Fibroblast of villous mesenchyme (primary cell): Measurements from ENCODE around the gene INVS. TPM values are rescaled to one million over a fixed set of nuclear protein-coding genes. Genes with fewer than 3 reads are reported as not detected.
A peak's percentile ranks its signal among the peaks of the same experiment; 100 is the strongest.
"Not testable (repeated sequence)": the region's sequence is repeated elsewhere in the genome, so short reads cannot be mapped to it uniquely, and the experiment has no call there.

ENCODE experiments used
- DNase-seq: peaks from one replicate; pipeline ENCODE4 v3.0.0-alpha.2; 2010; ENCODE audit warnings: low read depth
- H3K4me3 ChIP-seq: 2 replicates; pipeline ENCODE4 v1.5.1; 2011; ENCODE audit warnings: low read depth, mild to moderate bottlenecking, low read length
- total RNA-seq: library from RNA; depleted of rRNA; stranded (reverse); fragments of >200 nt; gene quantifications from 2 replicates; pipeline ENCODE4 v1.2.3, GENCODE V29; 2012
- TF ChIP-seq, protein P1 (sequence below): IDR thresholded peaks from 2 replicates; pipeline ENCODE4 v1.5.1; 2012; ENCODE audit warnings: low read depth, mild to moderate bottlenecking, low read length; ENCODE audit not compliant: insufficient read depth

Gene INVS
- total RNA-seq, 1 donor, result 37.1 TPM

DNA sequence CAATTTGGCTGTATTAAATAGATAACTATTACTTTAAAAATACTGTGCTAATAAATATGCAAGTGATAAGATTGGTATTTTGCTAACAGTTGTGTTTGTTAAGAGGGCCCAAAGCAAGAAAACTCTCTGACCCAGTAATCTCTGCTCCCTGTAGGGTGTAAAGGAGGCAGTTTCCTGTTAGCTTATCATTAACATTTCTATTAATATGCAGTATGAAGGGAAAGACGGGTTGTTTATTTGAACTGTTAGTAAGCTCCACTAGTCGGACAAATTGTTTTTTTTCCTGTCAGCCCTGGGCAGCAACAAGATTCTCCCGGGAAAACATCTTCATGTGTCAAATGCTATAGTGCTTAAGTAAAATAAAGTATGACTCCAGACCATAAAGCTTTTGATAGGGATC is 35.9 kb upstream of the INVS start:
- DNase-seq, result peak; percentile 45
- TF ChIP-seq, protein P1, sequence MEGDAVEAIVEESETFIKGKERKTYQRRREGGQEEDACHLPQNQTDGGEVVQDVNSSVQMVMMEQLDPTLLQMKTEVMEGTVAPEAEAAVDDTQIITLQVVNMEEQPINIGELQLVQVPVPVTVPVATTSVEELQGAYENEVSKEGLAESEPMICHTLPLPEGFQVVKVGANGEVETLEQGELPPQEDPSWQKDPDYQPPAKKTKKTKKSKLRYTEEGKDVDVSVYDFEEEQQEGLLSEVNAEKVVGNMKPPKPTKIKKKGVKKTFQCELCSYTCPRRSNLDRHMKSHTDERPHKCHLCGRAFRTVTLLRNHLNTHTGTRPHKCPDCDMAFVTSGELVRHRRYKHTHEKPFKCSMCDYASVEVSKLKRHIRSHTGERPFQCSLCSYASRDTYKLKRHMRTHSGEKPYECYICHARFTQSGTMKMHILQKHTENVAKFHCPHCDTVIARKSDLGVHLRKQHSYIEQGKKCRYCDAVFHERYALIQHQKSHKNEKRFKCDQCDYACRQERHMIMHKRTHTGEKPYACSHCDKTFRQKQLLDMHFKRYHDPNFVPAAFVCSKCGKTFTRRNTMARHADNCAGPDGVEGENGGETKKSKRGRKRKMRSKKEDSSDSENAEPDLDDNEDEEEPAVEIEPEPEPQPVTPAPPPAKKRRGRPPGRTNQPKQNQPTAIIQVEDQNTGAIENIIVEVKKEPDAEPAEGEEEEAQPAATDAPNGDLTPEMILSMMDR, result no peak
- H3K4me3 ChIP-seq, result no peak overlapping the region

DNA sequence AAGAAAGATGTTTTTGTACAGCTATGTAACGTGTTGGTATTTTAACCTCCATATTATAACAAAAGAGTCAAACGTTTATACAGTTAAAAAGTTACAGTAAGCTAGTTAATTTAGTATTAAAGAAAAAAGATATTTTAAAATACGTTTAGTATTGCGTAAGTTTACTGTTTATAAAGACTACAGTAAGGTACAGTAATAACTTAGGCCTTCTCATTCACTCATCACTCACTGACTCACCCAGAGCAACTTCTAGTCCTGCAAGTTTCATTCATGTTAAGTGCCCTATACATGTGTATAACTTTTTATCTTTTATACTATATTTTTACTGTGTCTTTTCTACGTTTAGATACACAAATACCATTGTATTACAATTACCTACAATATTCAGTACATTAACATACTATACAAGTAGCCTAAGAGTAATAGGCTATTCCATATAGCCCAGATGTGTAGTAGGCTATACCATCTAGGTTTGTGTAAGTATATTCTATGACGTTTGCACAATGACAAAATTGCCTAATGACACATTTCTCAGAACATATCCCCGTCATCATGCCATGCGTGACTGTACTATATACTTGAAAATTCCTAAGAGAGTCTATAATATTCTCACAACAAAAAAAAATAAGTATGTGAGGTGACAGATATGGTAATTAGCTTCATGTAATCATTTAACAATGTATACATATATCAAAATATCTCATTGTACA is 34.0 kb upstream of the INVS start:
- DNase-seq, result peak; percentile 61
- H3K4me3 ChIP-seq, result no peak overlapping the region

DNA sequence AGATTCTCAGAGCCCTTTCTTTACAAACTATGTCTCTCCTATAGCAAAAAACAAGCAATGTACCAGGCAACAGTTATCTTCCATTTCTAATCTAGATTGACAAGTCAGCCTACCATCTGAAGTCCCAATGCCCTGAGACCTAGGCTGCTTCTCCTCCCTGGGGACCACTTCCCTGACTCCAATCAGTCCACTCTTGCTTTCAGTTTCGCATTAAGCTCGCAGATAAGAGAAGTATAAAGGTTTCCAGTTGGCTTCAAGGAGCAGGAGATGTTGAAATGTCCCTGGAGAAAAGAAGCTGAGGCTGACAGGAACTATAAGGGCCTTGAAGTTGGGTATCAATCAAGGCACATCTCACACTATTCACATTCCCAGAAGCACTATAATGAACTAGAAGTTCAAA is 32.5 kb upstream of the INVS start:
- peak overlapping the region; percentile 0 for H3K4me3 ChIP-seq
- DNase-seq, result peak; percentile 84
- TF ChIP-seq, protein P1, result no peak

More for the DNA sequence above, 34.0 kb upstream of the INVS start:
- TF ChIP-seq, protein P1, result no peak

DNA sequence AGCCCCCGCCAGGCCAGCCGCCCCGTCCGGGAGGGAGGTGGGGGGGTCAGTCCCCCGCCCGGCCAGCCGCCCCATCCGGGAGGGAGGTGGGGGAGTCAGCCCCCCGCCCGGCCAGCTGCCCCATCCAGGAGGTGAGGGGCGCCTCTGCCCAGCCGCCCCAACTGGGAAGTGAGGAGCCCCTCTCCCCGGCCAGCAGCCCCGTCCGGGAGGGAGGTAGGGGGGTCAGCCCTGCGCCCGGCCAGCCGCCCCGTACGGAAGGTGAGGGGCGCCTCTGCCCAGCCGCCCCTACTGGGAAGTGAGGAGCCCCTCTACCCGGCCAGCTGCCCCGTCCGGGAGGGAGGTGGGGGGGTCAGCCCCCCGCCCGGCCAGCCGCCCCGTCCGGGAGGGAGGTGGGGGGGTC is 31.1 kb upstream of the INVS start:
- not testable (repeated sequence) for H3K4me3 ChIP-seq, DNase-seq

DNA sequence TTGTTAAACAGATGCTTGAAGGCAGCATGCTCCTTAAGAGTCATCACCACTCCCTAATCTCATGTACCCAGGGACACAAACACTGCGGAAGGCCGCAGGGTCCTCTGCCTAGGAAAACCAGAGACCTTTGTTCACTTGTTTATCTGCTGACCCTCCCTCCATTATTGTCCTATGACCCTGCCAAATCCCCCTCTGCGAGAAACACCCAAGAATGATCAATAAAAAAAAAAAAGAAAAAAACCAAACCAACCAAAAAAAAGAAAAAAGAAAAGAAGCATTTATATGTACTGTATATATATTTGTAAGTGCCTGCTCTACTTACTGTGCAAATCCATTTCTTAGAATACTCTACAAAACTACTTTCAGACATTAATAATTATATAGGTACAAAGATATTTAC is 30.0 kb upstream of the INVS start:
- not testable (repeated sequence) for DNase-seq, H3K4me3 ChIP-seq

DNA sequence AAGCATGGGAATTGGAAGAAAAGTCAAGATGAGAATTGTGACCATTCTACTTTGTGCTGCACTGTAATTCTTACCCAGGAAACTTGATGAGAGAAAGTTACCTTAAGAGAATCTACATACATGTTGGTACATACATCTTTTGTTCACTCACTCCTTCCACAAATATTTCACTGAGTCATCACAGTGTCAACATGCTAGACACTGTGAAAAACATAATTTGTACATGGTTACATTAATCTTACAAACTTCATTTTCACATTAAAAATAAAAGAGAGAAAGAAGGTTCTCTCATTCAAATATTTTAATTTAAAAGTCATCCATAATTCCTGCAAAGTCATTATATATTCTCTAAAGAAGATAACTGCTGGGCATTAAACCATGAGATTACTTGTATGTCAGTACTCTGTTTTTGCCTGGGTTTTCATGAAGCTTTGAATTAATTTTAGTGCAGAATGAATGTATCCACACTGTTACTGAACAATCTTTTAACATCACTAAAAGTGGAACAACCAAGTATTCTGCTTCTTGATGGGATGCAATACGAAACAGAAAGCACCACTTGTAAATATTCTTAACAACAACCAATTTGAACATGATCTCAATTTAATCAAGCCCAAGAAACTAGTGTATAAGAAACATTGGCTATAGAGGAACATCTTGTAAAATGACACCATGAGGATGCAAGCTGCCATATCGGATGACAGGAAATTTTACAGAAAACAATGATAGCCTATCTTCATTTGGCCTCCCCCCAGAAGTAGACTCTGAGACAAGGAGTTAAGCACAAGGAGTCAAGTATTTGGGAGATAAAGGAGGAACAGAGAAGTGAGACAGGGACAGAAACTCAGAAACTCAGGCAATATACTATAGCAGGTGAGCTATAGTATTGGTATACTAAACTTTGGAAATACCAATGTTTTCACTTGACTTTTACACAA is 28.7 kb upstream of the INVS start:
- TF ChIP-seq, protein P1, result no peak
- no peak overlapping the region for H3K4me3 ChIP-seq
- DNase-seq, result no peak

- H3K4me3 ChIP-seq, result no peak overlapping the region
- TF ChIP-seq, protein P1, result no peak
- no peak for DNase-seq
Observed at GRCh38 chr9:100071271-100071670, 27.8 kb upstream of the INVS start.
